ENCODE measurements around the gene TCF4.

- TF ChIP-seq, protein P1, sequence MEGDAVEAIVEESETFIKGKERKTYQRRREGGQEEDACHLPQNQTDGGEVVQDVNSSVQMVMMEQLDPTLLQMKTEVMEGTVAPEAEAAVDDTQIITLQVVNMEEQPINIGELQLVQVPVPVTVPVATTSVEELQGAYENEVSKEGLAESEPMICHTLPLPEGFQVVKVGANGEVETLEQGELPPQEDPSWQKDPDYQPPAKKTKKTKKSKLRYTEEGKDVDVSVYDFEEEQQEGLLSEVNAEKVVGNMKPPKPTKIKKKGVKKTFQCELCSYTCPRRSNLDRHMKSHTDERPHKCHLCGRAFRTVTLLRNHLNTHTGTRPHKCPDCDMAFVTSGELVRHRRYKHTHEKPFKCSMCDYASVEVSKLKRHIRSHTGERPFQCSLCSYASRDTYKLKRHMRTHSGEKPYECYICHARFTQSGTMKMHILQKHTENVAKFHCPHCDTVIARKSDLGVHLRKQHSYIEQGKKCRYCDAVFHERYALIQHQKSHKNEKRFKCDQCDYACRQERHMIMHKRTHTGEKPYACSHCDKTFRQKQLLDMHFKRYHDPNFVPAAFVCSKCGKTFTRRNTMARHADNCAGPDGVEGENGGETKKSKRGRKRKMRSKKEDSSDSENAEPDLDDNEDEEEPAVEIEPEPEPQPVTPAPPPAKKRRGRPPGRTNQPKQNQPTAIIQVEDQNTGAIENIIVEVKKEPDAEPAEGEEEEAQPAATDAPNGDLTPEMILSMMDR (IDR thresholded peaks at IDR 0.05): no peak
- TF ChIP-seq POLR2AphosphoS5 (IDR thresholded peaks at IDR 0.05): no peak
- TF ChIP-seq POLR2A (IDR thresholded peaks at IDR 0.05): no peak
Measured at GRCh38 chr18:55318951-55319441, 269.0 kb downstream of the TCF4 start.

All from upper lobe of left lung (tissue), 4 donors.